Gastrocnemius medialis (tissue), 4 donors: ENCODE results near the gene HMGB1. TPM values are rescaled to one million over a fixed set of nuclear protein-coding genes. Genes with fewer than 3 reads are reported as not detected.

ENCODE experiments used
- ATAC-seq, 2 donors: fragments of 150-250 bp; one replicate each; pipeline ENCODE4 v1.9.1; 2016
- DNase-seq, 2 donors: peaks; one replicate each; pipeline ENCODE4 v3.0.0-alpha.2; 2019
- H3K27ac ChIP-seq, 4 donors: fragments of 200-600 bp; sonication (generic); 1 replicate in 1 of 4; 2 replicates in 3 of 4; pipeline ENCODE4 v1.5.1; 2016 to 2018; ENCODE audit warnings: mild to moderate bottlenecking in 2 of 4, moderate library complexity in 1 of 4
- H3K27me3 ChIP-seq, 3 donors: fragments of 200-600 bp; sonication (generic) in 2 of 3; 1 replicate in 1 of 3; 2 replicates in 2 of 3; pipeline versions ENCODE4 v1.5.1 to v1.6.0; 2016 to 2019; ENCODE audit warnings: mild to moderate bottlenecking in 1 of 3, moderate library complexity in 1 of 3
- H3K36me3 ChIP-seq, 2 donors: fragments of 200-600 bp; sonication (generic) in 1 of 2; one replicate each; pipeline ENCODE4 v1.5.1; 2017 to 2018
- H3K4me1 ChIP-seq, 2 donors: fragments of 200-600 bp; sonication (generic) in 1 of 2; one replicate each; pipeline ENCODE4 v1.5.1; 2016 to 2017; ENCODE audit warnings: mild to moderate bottlenecking in 2 of 2
- H3K4me3 ChIP-seq, 4 donors: fragments of 200-600 bp; sonication (generic) in 3 of 4; 1 replicate in 1 of 4; 2 replicates in 3 of 4; pipeline ENCODE4 v1.5.1; 2016 to 2019; ENCODE audit warnings: mild to moderate bottlenecking in 2 of 4
- H3K9me3 ChIP-seq, 3 donors: fragments of 200-600 bp; sonication (generic) in 2 of 3; 1 replicate in 1 of 3; 2 replicates in 2 of 3; pipeline ENCODE4 v1.5.1; 2016 to 2019
- POLR2A ChIP-seq, 2 donors: fragments of 450-650 bp; IDR thresholded peaks; one replicate each; pipeline ENCODE4 v1.6.1; 2017; ENCODE audit warnings: antibody characterized with exemption in 2 of 2, mild to moderate bottlenecking in 2 of 2, moderate library complexity in 2 of 2
- in situ Hi-C, 4 donors: fragments of 200-750 bp; cut with MboI; loops; one replicate each; pipeline versions ENCODE4 v1.15.0 to v1.8.0; 2017; ENCODE audit warnings: low sequenced_read_pairs in 4 of 4
- intact Hi-C: fragments of 100-400 bp; cut with DNase I; formaldehyde crosslinking; loops from one replicate; pipeline ENCODE4 v1.15.1; 2023; ENCODE audit warnings: low total_unique reads
- total RNA-seq, 4 donors: library from RNA; depleted of rRNA; stranded (reverse); fragments of >200 nt; gene quantifications; one replicate each; pipeline versions ENCODE4 v1.1.0 to v1.2.3, GENCODE V29; 2016
- TF ChIP-seq, protein P1 (sequence below), 5 experiments: fragments of 450-650 bp in 3 of 5; fragments of 200-600 bp in 2 of 5; sonication (generic) in 2 of 5; IDR thresholded peaks in 4 of 5; conservative IDR thresholded peaks in 1 of 5; 1 replicate in 4 of 5; 2 replicates in 1 of 5; pipeline ENCODE4 v1.5.1; 2016 to 2019; ENCODE audit warnings: antibody characterized with exemption in 5 of 5, mild to moderate bottlenecking in 3 of 5, moderate library complexity in 3 of 5

The HMGB1 gene
- total RNA-seq, 4 donors from 2014 or later: 217 to 314 (median 265) TPM

DNA sequence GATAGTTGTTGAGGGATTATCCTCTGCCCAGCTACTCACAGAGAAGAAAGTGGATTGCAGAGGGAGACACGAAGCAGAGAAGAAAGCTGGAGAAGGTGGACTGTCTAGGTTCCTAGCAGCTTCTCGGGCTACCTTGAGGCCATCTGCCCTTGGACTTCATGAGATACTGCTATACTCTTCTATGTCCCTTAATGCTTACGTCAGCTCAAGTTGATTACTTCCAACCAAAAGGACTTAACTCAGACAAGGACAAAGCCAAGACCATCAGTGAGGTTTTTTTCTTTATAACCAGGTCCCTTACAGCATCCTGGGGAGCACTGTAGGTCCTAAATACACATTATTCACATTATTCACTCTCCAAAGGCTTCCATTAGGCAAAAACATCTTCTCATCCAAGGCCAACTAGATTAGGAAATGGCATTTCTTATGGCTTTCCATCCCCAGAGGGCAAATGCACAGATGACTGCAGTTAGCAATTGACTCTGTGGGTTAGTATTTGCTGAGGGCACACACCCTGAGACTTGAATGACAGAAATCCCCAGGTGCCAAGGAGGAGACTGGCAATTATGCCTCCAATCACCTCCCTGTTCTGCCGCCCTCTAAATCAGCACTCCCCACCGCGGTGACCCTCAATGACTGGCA, 47.5 kb downstream of the HMGB1 start:
- TF ChIP-seq, protein P1, sequence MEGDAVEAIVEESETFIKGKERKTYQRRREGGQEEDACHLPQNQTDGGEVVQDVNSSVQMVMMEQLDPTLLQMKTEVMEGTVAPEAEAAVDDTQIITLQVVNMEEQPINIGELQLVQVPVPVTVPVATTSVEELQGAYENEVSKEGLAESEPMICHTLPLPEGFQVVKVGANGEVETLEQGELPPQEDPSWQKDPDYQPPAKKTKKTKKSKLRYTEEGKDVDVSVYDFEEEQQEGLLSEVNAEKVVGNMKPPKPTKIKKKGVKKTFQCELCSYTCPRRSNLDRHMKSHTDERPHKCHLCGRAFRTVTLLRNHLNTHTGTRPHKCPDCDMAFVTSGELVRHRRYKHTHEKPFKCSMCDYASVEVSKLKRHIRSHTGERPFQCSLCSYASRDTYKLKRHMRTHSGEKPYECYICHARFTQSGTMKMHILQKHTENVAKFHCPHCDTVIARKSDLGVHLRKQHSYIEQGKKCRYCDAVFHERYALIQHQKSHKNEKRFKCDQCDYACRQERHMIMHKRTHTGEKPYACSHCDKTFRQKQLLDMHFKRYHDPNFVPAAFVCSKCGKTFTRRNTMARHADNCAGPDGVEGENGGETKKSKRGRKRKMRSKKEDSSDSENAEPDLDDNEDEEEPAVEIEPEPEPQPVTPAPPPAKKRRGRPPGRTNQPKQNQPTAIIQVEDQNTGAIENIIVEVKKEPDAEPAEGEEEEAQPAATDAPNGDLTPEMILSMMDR (IDR thresholded peaks at IDR 0.05 in 4 of 5, conservative IDR thresholded peaks at IDR 0.05 in 1 of 5): no peak
- no peak for TF ChIP-seq POLR2A (IDR thresholded peaks at IDR 0.05)
- Histone ChIP-seq H3K9me3 (no peaks in the 10 kb centered on the region), H3K36me3 (no peaks in the 10 kb centered on the region), H3K27me3 (no peaks in the 10 kb centered on the region), H3K4me3 (no peak overlapping the region), H3K4me1 (peaks cover 9 to 10% of the 10 kb centered on the region in 2 donors), H3K27ac (no peak overlapping the region)
- no peak for DNase-seq
- intact Hi-C loops (no loop called here), in situ Hi-C loops (no loop called here)
- ATAC-seq: no peak

DNA sequence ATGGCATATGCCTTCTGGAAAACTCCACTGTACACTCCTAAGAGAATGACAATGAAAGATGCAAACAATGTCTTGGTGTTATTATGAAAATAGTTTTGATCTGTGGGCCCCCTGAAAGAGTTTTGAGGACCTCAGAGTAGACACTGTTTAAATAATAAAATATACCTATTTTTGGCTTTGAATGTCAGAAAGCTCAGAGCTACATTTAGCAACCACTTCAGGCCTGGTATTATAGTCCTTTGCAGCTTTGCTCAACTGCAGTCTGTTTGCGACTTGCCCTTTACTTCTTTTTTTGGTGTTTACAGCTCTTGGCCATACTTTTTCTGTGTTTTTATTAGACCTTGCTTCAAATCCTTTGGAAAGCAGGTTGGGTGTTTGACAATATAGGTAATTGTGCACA, 49.3 kb downstream of the HMGB1 start:
- Histone ChIP-seq H3K27ac (no peak overlapping the region), H3K27me3 (no peaks in the 10 kb centered on the region), H3K36me3 (no peaks in the 10 kb centered on the region), H3K4me3 (no peak overlapping the region), H3K9me3 (no peaks in the 10 kb centered on the region), H3K4me1 (peaks cover 5 to 6% of the 10 kb centered on the region in 2 donors)
- intact Hi-C loops (no loop called here), in situ Hi-C loops (no loop called here)
- no peak for ATAC-seq
- no peak for DNase-seq
- no peak for TF ChIP-seq POLR2A (IDR thresholded peaks at IDR 0.05)
- TF ChIP-seq, protein P1 (IDR thresholded peaks at IDR 0.05 in 4 of 5, conservative IDR thresholded peaks at IDR 0.05 in 1 of 5): no peak

DNA sequence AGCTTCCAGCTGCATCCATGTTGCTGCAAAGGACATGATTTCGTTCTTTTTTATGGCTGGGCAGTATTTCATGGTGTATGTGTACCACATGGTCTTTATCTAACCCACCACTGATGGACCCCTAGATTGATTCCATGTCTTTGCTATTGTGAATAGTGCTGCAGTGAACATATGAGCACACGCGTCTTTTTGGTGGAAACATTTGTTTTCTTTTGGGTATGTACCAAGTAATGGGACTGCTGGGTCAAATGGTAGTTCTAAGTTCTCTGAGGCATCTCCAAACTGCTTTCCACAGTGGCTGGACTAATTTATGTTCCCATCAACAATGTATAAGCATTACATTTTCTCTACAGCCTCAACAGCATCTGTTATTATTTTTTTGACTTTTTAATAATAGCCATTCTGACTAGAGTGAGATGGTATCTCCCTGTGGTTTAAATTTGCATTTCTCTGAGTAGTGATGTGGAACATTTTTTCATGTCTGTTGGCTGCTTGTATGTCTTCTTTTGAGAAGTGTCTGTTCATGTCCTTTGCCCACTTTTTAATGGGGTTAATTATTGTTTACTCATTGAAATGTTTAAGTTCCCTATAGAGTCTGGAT, 50.2 kb downstream of the HMGB1 start:
- TF ChIP-seq, protein P1 (IDR thresholded peaks at IDR 0.05 in 4 of 5, conservative IDR thresholded peaks at IDR 0.05 in 1 of 5): no peak
- TF ChIP-seq POLR2A (IDR thresholded peaks at IDR 0.05): no peak
- H3K36me3 ChIP-seq: no peaks in the 10 kb centered on the region
- H3K9me3 ChIP-seq: no peaks in the 10 kb centered on the region
- in situ Hi-C loops (no loop called here), intact Hi-C loops (no loop called here)
- peaks cover 0 to under 1% of the 10 kb centered on the region in 2 donors for H3K4me1 ChIP-seq
- no peak overlapping the region for H3K4me3 ChIP-seq
- ATAC-seq: no peak
- no peak for DNase-seq
- no peaks in the 10 kb centered on the region for H3K27me3 ChIP-seq
- H3K27ac ChIP-seq: no peak overlapping the region

DNA sequence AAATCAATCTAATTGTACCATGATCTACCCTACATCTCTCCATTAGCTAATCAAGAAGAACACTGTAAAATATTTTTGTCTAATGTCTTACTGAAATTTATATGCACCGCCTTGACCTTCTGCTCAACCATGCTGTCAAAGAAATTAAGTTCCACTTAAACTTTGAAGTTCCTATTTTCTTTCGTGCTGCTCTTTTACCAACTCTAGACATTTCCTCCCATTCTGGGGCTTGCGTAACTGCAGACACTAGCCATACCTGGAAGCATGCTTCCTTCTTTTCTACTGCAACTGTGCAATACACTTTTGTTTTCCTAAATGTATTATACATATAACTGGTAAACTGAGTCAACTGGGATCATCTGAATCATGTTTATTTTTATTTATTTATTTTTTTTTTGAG, 51.9 kb downstream of the HMGB1 start:
- Histone ChIP-seq H3K36me3 (no peaks in the 10 kb centered on the region), H3K9me3 (no peaks in the 10 kb centered on the region), H3K4me1 (peaks cover 2 to 7% of the 10 kb centered on the region in 2 donors), H3K27me3 (no peaks in the 10 kb centered on the region), H3K27ac (no peak overlapping the region), H3K4me3 (no peak overlapping the region)
- in situ Hi-C loops (no loop called here), intact Hi-C loops (no loop called here)
- TF ChIP-seq, protein P1 (IDR thresholded peaks at IDR 0.05 in 4 of 5, conservative IDR thresholded peaks at IDR 0.05 in 1 of 5): no peak
- no peak for TF ChIP-seq POLR2A (IDR thresholded peaks at IDR 0.05)
- no peak for DNase-seq
- ATAC-seq: no peak
